Measurements from ENCODE around the gene UNC5A. TPM values are rescaled to one million over a fixed set of nuclear protein-coding genes. Genes with fewer than 3 reads are reported as not detected.

UNC5A gene
- total RNA-seq, 4 donors from 2014 or later, result not detected

DNA sequence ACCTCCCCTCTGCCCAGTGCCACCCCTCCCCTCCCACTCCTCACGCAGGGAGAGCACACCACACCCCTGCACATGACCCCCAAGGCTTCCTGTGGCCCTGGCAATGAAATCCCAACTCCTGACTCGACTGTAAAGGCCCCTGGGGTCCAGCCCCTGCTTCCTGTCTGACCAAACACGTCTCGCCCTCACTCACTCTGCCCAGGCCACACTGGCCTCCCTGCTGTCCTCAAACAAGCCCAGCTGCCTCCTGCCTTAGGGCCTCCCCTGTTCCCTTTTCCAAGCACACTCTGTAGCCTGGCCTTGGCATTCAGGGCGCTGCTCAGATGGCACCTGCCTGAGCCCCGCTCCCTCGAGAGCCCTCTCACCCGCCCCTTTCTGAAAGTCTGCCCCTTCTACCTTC lies 46.4 kb downstream of the UNC5A start:
- 50% methylated on average over 8 of the region's 8 CpGs for WGBS

DNA sequence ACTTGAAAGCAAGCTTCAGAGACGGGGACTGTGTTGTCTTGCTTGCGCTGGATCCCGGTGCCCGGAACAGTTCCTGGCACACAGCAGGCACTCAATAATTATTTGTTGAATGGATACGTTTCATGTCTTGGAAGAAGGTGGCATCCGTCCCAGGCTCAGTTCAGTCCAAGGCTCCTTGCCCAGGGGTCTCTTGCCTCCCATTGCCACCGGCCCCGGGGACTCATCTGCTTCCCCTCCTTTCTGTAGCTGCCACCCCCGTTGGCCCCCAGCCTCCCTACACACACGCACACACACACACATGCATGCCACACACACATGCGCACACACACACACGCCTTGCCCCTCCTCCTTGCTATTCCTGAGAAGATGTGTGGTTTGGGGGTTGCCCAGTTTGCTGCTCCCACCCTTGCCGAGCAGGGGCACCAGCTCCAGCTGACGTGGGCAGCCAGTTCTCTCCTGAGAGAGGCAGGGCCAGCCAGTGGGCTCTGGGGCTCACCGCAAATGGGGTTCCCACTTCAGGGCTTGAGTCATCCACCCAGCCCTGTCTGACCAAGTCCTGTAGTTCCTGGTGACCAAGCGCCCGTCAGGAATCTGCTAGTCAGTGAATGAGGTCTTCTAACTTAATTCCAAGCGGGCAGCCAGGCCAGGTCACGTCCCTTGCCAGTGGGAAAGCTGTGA lies 47.0 kb downstream of the UNC5A start:
- no peak for DNase-seq (ENCODE audit: low spot score in 2 of 2)
- H3K4me3 ChIP-seq, result no peak overlapping the region
- H3K27me3 ChIP-seq, result peaks cover 63% of the 10 kb centered on the region
- H3K9me3 ChIP-seq, result no peaks in the 10 kb centered on the region
- WGBS, result 61% methylated on average over 16 of the region's 19 CpGs
- H3K4me1 ChIP-seq, result no peaks in the 10 kb centered on the region
- TF ChIP-seq POLR2A (IDR thresholded peaks at IDR 0.05), result no peak
- no peak for TF ChIP-seq EP300 (IDR thresholded peaks at IDR 0.05)
- no peak for TF ChIP-seq POLR2AphosphoS5 (IDR thresholded peaks at IDR 0.05)
- TF ChIP-seq, protein P1, sequence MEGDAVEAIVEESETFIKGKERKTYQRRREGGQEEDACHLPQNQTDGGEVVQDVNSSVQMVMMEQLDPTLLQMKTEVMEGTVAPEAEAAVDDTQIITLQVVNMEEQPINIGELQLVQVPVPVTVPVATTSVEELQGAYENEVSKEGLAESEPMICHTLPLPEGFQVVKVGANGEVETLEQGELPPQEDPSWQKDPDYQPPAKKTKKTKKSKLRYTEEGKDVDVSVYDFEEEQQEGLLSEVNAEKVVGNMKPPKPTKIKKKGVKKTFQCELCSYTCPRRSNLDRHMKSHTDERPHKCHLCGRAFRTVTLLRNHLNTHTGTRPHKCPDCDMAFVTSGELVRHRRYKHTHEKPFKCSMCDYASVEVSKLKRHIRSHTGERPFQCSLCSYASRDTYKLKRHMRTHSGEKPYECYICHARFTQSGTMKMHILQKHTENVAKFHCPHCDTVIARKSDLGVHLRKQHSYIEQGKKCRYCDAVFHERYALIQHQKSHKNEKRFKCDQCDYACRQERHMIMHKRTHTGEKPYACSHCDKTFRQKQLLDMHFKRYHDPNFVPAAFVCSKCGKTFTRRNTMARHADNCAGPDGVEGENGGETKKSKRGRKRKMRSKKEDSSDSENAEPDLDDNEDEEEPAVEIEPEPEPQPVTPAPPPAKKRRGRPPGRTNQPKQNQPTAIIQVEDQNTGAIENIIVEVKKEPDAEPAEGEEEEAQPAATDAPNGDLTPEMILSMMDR (IDR thresholded peaks at IDR 0.05), result no peak
- H3K27ac ChIP-seq, result no peak overlapping the region
- H3K36me3 ChIP-seq, result no peaks in the 10 kb centered on the region

More for the DNA sequence above, 46.4 kb downstream of the UNC5A start:
- Histone ChIP-seq H3K9me3 (no peaks in the 10 kb centered on the region), H3K36me3 (no peaks in the 10 kb centered on the region), H3K27ac (no peak overlapping the region), H3K27me3 (peaks cover 63% of the 10 kb centered on the region), H3K4me3 (no peak overlapping the region), H3K4me1 (no peaks in the 10 kb centered on the region)
- DNase-seq (ENCODE audit: low spot score in 2 of 2), result no peak
- TF ChIP-seq EP300 (IDR thresholded peaks at IDR 0.05), result no peak
- TF ChIP-seq, protein P1 (IDR thresholded peaks at IDR 0.05), result no peak
- TF ChIP-seq POLR2AphosphoS5 (IDR thresholded peaks at IDR 0.05), result no peak
- TF ChIP-seq POLR2A (IDR thresholded peaks at IDR 0.05), result no peak

DNA sequence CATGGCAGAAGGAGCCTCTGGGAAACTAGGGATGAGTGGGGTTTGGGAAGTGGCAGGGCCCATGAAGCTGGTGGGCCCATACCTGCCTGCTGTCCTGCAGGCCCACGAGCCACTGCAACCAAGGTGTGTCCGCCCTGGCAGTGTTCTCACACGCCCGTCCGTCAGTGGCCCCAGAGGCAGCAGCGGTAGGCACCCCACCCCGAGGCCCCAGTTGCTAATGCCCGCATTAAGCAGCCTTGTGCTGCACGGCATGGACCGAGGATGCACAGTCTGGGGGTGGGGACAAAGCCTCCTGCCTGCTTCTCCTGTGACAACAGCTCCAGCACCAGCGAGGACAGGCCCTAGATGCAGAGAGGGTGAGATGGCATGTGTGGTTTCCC lies 47.5 kb downstream of the UNC5A start:
- Histone ChIP-seq H3K4me3 (no peak overlapping the region), H3K4me1 (no peaks in the 10 kb centered on the region), H3K36me3 (no peaks in the 10 kb centered on the region), H3K27me3 (peaks cover 67% of the 10 kb centered on the region), H3K27ac (no peak overlapping the region), H3K9me3 (no peaks in the 10 kb centered on the region)
- TF ChIP-seq POLR2AphosphoS5 (IDR thresholded peaks at IDR 0.05) (no peak), EP300 (IDR thresholded peaks at IDR 0.05) (no peak), POLR2A (IDR thresholded peaks at IDR 0.05) (no peak)
- no peak for DNase-seq (ENCODE audit: low spot score in 2 of 2)
- 40% methylated on average over 1 of the region's 11 CpGs for WGBS

DNA sequence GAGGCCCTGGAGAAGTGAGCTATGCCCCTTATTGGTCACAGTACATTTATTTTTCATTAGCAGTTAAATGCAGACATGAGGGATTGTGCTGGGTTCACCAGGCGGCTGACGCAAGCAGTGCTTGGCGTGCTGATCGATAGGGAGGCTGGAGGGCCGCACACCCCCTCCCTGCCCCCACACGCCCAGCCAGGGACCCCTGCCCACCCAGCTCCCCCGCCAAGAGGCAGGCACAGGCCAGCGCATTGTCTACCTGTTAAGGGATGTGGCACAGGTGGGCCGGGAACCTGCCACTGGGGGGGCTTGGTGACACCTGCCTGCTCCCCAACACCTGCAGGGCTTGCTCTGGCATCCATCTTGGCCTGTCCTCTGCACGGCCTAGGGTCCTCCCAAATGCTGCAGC lies 49.6 kb downstream of the UNC5A start:
- 69% methylated on average over 7 of the region's 10 CpGs for WGBS
- no peaks in the 10 kb centered on the region for H3K4me1 ChIP-seq
- H3K9me3 ChIP-seq, result no peaks in the 10 kb centered on the region
- no peak for DNase-seq (ENCODE audit: low spot score in 2 of 2)
- H3K27me3 ChIP-seq, result peaks cover 74% of the 10 kb centered on the region
- H3K36me3 ChIP-seq, result no peaks in the 10 kb centered on the region
- no peak for TF ChIP-seq POLR2AphosphoS5 (IDR thresholded peaks at IDR 0.05)
- no peak for TF ChIP-seq EP300 (IDR thresholded peaks at IDR 0.05)
- TF ChIP-seq POLR2A (IDR thresholded peaks at IDR 0.05), result no peak
- TF ChIP-seq, protein P1 (IDR thresholded peaks at IDR 0.05), result no peak
- no peak overlapping the region for H3K4me3 ChIP-seq
- H3K27ac ChIP-seq, result no peak overlapping the region

DNA sequence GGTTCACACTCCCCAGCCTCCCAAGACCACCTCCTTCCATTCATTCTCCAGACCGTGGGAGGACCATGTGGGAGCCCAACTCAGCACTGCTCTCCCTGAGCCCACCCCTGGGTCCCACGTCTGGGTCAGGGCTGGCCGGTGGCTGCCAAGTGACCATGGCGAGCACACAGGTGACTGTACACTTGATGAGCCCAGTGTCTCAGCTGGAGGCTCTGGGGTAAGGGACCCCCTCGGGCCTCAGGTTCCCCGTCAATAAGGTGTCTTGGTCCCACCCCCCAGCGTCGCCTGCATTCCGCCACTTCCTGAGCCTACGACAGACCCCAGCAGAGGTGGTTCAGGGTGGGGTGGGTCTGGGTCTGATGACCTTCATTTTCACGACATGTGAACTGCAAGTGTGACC lies 50.0 kb downstream of the UNC5A start:
- TF ChIP-seq, protein P1 (IDR thresholded peaks at IDR 0.05), result no peak
- no peak for TF ChIP-seq POLR2A (IDR thresholded peaks at IDR 0.05)
- TF ChIP-seq POLR2AphosphoS5 (IDR thresholded peaks at IDR 0.05), result no peak
- no peak for TF ChIP-seq EP300 (IDR thresholded peaks at IDR 0.05)
- WGBS, result 67% methylated on average over 8 of the region's 11 CpGs
- Histone ChIP-seq H3K4me3 (no peak overlapping the region), H3K36me3 (no peaks in the 10 kb centered on the region), H3K4me1 (no peaks in the 10 kb centered on the region), H3K27ac (no peak overlapping the region), H3K9me3 (no peaks in the 10 kb centered on the region), H3K27me3 (peaks cover 79% of the 10 kb centered on the region)
- no peak for DNase-seq (ENCODE audit: low spot score in 2 of 2)
